ENCODE measurements around the gene HES1. TPM values are rescaled to one million over a fixed set of nuclear protein-coding genes. Genes with fewer than 3 reads are reported as not detected.

The HES1 gene
- total and polyA plus RNA-seq, 9 of the 15 experiments (the other 6 are each of a cell fraction or from before 2014, with no cell fraction given), result 3.4 to 37.0 (median 19.3) TPM

DNA sequence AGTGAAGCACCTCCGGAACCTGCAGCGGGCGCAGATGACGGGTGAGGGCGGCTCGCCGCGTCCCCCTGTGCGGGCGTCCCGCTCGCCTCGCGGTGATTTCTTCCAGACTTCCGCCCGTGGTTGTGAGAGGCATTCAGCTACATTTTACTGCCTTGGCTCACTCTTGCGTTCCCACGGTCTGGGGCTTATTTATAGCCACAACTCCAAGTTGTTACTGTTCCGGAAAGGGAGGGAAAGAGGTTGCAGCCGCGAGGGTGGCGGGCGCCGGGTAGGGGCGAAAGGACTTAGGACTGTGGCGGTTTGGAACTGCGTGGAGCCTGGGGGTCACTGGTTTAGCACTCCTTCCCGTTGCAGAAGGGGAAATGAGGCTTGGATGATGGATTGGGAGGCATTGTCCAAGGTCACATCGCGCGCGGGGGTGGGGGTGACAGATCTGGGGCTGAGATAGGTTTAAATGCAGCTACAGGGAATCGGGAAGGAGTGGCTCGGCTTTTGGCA lies 1.1 kb downstream of the HES1 start (continued):
- no peak for TF ChIP-seq IFI16 (CRISPR knock-in tag; IDR thresholded peaks at IDR 0.05)
- TF ChIP-seq, protein P1, sequence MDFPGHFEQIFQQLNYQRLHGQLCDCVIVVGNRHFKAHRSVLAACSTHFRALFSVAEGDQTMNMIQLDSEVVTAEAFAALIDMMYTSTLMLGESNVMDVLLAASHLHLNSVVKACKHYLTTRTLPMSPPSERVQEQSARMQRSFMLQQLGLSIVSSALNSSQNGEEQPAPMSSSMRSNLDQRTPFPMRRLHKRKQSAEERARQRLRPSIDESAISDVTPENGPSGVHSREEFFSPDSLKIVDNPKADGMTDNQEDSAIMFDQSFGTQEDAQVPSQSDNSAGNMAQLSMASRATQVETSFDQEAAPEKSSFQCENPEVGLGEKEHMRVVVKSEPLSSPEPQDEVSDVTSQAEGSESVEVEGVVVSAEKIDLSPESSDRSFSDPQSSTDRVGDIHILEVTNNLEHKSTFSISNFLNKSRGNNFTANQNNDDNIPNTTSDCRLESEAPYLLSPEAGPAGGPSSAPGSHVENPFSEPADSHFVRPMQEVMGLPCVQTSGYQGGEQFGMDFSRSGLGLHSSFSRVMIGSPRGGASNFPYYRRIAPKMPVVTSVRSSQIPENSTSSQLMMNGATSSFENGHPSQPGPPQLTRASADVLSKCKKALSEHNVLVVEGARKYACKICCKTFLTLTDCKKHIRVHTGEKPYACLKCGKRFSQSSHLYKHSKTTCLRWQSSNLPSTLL (IDR thresholded peaks at IDR 0.05), result peak; percentile 42; the same call in 1 of the 2 replicates
- no peak for TF ChIP-seq FIP1L1 (IDR thresholded peaks at IDR 0.05; ENCODE audit: low read depth, low read length, poor library complexity, severe bottlenecking)
- TF ChIP-seq ZNF77 (CRISPR knock-in tag; IDR thresholded peaks at IDR 0.05), result peak; percentile 30; the same call in 1 of the 2 replicates
- TF ChIP-seq, protein P2, sequence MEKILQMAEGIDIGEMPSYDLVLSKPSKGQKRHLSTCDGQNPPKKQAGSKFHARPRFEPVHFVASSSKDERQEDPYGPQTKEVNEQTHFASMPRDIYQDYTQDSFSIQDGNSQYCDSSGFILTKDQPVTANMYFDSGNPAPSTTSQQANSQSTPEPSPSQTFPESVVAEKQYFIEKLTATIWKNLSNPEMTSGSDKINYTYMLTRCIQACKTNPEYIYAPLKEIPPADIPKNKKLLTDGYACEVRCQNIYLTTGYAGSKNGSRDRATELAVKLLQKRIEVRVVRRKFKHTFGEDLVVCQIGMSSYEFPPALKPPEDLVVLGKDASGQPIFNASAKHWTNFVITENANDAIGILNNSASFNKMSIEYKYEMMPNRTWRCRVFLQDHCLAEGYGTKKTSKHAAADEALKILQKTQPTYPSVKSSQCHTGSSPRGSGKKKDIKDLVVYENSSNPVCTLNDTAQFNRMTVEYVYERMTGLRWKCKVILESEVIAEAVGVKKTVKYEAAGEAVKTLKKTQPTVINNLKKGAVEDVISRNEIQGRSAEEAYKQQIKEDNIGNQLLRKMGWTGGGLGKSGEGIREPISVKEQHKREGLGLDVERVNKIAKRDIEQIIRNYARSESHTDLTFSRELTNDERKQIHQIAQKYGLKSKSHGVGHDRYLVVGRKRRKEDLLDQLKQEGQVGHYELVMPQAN (IDR thresholded peaks at IDR 0.05; ENCODE audit: borderline replicate concordance), result no peak
- TF ChIP-seq RAD51 (IDR thresholded peaks at IDR 0.05; ENCODE audit: borderline replicate concordance, low read depth), result no peak
- TF ChIP-seq PRPF4 (IDR thresholded peaks at IDR 0.05; ENCODE audit: insufficient read depth, low read depth, low read length, poor library complexity, severe bottlenecking), result no peak
- TF ChIP-seq ADNP (tag; IDR thresholded peaks at IDR 0.05), result no peak
- no peak for TF ChIP-seq ZNF707 (CRISPR knock-in tag; conservative IDR thresholded peaks at IDR 0.05)
- peak in 1 of 2 experiments; percentile 3; a peak in 1 of 4 replicates for TF ChIP-seq FOXA3 (CRISPR knock-in tag; conservative IDR thresholded peaks at IDR 0.05 in 1 of 2, IDR thresholded peaks at IDR 0.05 in 1 of 2)
- TF ChIP-seq, protein P3, sequence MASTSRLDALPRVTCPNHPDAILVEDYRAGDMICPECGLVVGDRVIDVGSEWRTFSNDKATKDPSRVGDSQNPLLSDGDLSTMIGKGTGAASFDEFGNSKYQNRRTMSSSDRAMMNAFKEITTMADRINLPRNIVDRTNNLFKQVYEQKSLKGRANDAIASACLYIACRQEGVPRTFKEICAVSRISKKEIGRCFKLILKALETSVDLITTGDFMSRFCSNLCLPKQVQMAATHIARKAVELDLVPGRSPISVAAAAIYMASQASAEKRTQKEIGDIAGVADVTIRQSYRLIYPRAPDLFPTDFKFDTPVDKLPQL (IDR thresholded peaks at IDR 0.05; ENCODE audit: extremely low read depth, insufficient read length), result no peak
- TF ChIP-seq, protein P4, sequence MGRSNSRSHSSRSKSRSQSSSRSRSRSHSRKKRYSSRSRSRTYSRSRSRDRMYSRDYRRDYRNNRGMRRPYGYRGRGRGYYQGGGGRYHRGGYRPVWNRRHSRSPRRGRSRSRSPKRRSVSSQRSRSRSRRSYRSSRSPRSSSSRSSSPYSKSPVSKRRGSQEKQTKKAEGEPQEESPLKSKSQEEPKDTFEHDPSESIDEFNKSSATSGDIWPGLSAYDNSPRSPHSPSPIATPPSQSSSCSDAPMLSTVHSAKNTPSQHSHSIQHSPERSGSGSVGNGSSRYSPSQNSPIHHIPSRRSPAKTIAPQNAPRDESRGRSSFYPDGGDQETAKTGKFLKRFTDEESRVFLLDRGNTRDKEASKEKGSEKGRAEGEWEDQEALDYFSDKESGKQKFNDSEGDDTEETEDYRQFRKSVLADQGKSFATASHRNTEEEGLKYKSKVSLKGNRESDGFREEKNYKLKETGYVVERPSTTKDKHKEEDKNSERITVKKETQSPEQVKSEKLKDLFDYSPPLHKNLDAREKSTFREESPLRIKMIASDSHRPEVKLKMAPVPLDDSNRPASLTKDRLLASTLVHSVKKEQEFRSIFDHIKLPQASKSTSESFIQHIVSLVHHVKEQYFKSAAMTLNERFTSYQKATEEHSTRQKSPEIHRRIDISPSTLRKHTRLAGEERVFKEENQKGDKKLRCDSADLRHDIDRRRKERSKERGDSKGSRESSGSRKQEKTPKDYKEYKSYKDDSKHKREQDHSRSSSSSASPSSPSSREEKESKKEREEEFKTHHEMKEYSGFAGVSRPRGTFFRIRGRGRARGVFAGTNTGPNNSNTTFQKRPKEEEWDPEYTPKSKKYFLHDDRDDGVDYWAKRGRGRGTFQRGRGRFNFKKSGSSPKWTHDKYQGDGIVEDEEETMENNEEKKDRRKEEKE (IDR thresholded peaks at IDR 0.05; ENCODE audit: borderline replicate concordance in 1 of 2, control insufficient read depth in 1 of 2, low read depth in 2 of 2, low read length in 1 of 2), result no peak
- TF ChIP-seq, protein P5, sequence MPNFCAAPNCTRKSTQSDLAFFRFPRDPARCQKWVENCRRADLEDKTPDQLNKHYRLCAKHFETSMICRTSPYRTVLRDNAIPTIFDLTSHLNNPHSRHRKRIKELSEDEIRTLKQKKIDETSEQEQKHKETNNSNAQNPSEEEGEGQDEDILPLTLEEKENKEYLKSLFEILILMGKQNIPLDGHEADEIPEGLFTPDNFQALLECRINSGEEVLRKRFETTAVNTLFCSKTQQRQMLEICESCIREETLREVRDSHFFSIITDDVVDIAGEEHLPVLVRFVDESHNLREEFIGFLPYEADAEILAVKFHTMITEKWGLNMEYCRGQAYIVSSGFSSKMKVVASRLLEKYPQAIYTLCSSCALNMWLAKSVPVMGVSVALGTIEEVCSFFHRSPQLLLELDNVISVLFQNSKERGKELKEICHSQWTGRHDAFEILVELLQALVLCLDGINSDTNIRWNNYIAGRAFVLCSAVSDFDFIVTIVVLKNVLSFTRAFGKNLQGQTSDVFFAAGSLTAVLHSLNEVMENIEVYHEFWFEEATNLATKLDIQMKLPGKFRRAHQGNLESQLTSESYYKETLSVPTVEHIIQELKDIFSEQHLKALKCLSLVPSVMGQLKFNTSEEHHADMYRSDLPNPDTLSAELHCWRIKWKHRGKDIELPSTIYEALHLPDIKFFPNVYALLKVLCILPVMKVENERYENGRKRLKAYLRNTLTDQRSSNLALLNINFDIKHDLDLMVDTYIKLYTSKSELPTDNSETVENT (CRISPR knock-in tag; IDR thresholded peaks at IDR 0.05), result no peak
- no peak for TF ChIP-seq HMG20A (CRISPR knock-in tag; conservative IDR thresholded peaks at IDR 0.05)
- TF ChIP-seq, protein P6, sequence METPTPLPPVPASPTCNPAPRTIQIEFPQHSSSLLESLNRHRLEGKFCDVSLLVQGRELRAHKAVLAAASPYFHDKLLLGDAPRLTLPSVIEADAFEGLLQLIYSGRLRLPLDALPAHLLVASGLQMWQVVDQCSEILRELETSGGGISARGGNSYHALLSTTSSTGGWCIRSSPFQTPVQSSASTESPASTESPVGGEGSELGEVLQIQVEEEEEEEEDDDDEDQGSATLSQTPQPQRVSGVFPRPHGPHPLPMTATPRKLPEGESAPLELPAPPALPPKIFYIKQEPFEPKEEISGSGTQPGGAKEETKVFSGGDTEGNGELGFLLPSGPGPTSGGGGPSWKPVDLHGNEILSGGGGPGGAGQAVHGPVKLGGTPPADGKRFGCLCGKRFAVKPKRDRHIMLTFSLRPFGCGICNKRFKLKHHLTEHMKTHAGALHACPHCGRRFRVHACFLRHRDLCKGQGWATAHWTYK (CRISPR knock-in tag; IDR thresholded peaks at IDR 0.05), result no peak
